ENCODE data around the gene CELF3.

The CELF3 gene
- long read RNA-seq: 0 reads

GRCh38 chr1:151716771-151717631, at the start of gene CELF3:
Gene CELF3 (minus strand): TSS chr1:151716803. CDS start chr1:151716020, 783 bp downstream.
- Histone ChIP-seq H3K4me3 (replicated peaks; ENCODE audit: insufficient read depth, low read length) (no peak within 1 kb of the TSS), H3K27ac (replicated peaks) (no peak within 1 kb of the TSS), H3K27me3 (ENCODE audit: insufficient read depth, poor library complexity, severe bottlenecking) (peaks cover 51% of the 10 kb centered on the region)
- TF ChIP-seq REST (IDR thresholded peaks at IDR 0.05; ENCODE audit: insufficient replicate concordance, low read depth) (peak; percentile 93), POLR2AphosphoS5 (IDR thresholded peaks at IDR 0.05; ENCODE audit: low read depth) (no peak)
- no peak for DNase-seq (ENCODE audit: low read depth in 1 of 2, low spot score in 1 of 2)

GRCh38 chr1:151763990-151764389, 47.4 kb upstream of the CELF3 start:
- Histone ChIP-seq H3K4me3 (replicated peaks; ENCODE audit: insufficient read depth, low read length) (peak overlapping the region; percentile 90), H3K27me3 (ENCODE audit: insufficient read depth, poor library complexity, severe bottlenecking) (no peaks in the 10 kb centered on the region), H3K27ac (replicated peaks) (peak overlapping the region; percentile 72)
- TF ChIP-seq CTCF (IDR thresholded peaks at IDR 0.05; ENCODE audit: insufficient read depth, low read length) (no peak), GABPA (IDR thresholded peaks at IDR 0.05; ENCODE audit: low read depth) (no peak), SPI1 (IDR thresholded peaks at IDR 0.05; ENCODE audit: borderline replicate concordance, low read depth) (no peak), REST (IDR thresholded peaks at IDR 0.05; ENCODE audit: insufficient replicate concordance, low read depth) (no peak), POLR2AphosphoS5 (IDR thresholded peaks at IDR 0.05; ENCODE audit: low read depth) (no peak)
- DNase-seq (ENCODE audit: low read depth in 1 of 2, low spot score in 1 of 2): no peak

- peak within 1 kb of the TSS; percentile 90 for H3K4me3 ChIP-seq (replicated peaks; ENCODE audit: insufficient read depth, low read length)
- H3K27me3 ChIP-seq (ENCODE audit: insufficient read depth, poor library complexity, severe bottlenecking): no peaks in the 10 kb centered on the region
- peak; percentile 74 to 88 for DNase-seq (ENCODE audit: low read depth in 1 of 2, low spot score in 1 of 2)
- TF ChIP-seq POLR2AphosphoS5 (IDR thresholded peaks at IDR 0.05; ENCODE audit: low read depth): peak; percentile 74
- no peak for TF ChIP-seq CTCF (IDR thresholded peaks at IDR 0.05; ENCODE audit: insufficient read depth, low read length)
- peak; percentile 61 for TF ChIP-seq REST (IDR thresholded peaks at IDR 0.05; ENCODE audit: insufficient replicate concordance, low read depth)
- peak within 1 kb of the TSS; percentile 72 for H3K27ac ChIP-seq (replicated peaks)
These were observed 46.6 kb upstream of the CELF3 start, which contains the start of gene MRPL9 for GRCh38 chr1:151762941-151763921. Gene MRPL9 (minus strand): TSS chr1:151763496. CDS start chr1:151763479, 17 bp downstream.

Data from HL-60 (cell line).